Activated B cell treated with CpG ODN at 0.5 μM for 24 hours (primary cell): ENCODE results near the gene KISS1R. TPM values are rescaled to one million over a fixed set of nuclear protein-coding genes. Genes with fewer than 3 reads are reported as not detected.

ENCODE experiments used
- ATAC-seq: fragments of 200-7000 bp; cut with Tn5 transposase; one replicate; pipeline ENCODE4 v1.10.0; 2021; ENCODE audit warnings: low read depth, mild to moderate bottlenecking, moderate library complexity
- CTCF ChIA-PET: fragments of 350-600 bp; sonication (Branson Sonifier 250); formaldehyde crosslinking; loops from one replicate; lab custom pipeline; 2021; ENCODE audit warnings: antibody characterized with exemption; lab: Charles Lee
- POLR2A ChIA-PET: fragments of 350-600 bp; sonication (Branson Sonifier 250); formaldehyde crosslinking; loops from one replicate; lab custom pipeline; 2021; ENCODE audit warnings: antibody characterized with exemption; lab: Charles Lee
- DNase-seq: peaks from one replicate; pipeline ENCODE4 v3.0.0; 2022
- H3K27ac Mint-ChIP-seq: one replicate; pipeline ENCODE4 v1.8.0; 2020; ENCODE audit warnings: mixed read lengths
- H3K27me3 Mint-ChIP-seq: one replicate; pipeline ENCODE4 v1.8.0; 2021; ENCODE audit warnings: mixed read lengths
- H3K36me3 Mint-ChIP-seq: one replicate; pipeline ENCODE4 v1.8.0; 2021; ENCODE audit warnings: low read depth, mixed read lengths
- H3K4me1 Mint-ChIP-seq: one replicate; pipeline ENCODE4 v1.8.0; 2021; ENCODE audit warnings: mixed read lengths
- H3K4me3 Mint-ChIP-seq: one replicate; pipeline ENCODE4 v1.8.0; 2020; ENCODE audit warnings: mild to moderate bottlenecking, mixed read lengths
- H3K9me3 Mint-ChIP-seq: one replicate; pipeline ENCODE4 v1.8.0; 2020; ENCODE audit warnings: mixed read lengths
- CTCF ChIP-seq: fragments of 200-600 bp; IDR thresholded peaks from one replicate; pipeline ENCODE4 v1.8.0; 2022; ENCODE audit warnings: antibody characterized with exemption, mild to moderate bottlenecking
- intact Hi-C: fragments of 100-400 bp; cut with micrococcal nuclease; formaldehyde crosslinking; loops from one replicate; pipeline ENCODE4 v1.15.1; 2024
- total RNA-seq: library from RNA; stranded (reverse); gene quantifications from 2 replicates; pipeline ENCODE4 v1.2.3, GENCODE V29; 2022

Gene KISS1R
- total RNA-seq, 1 donor from 2014 or later, result 0.49 TPM

- Mint-ChIP-seq H3K4me1 (no peaks in the 10 kb centered on the region), H3K9me3 (no peaks in the 10 kb centered on the region), H3K27me3 (no peaks in the 10 kb centered on the region), H3K4me3 (no peak overlapping the region), H3K27ac (no peak overlapping the region), H3K36me3 (peaks cover 42% of the 10 kb centered on the region)
- intact Hi-C loops, result no loop called here
- ATAC-seq, result no peak
- no peak for DNase-seq
- ChIA-PET CTCF (interaction anchor here (0.5 kb wide), 1 partner anchor 23 kb away, joined by 3 read pairs; no protein-coding TSS in a partner anchor), POLR2A (interaction anchor here (0.7 to 1.5 kb wide), 3 partner anchors 13 to 187 kb away, joined by 3 to 8 read pairs (median 3); partner anchors contain the start of genes ARHGAP45, MED16 and RNU6-9)
- no peak for TF ChIP-seq CTCF
These were observed 37.3 kb upstream of the KISS1R start for GRCh38 chr19:879711-880438.

- CTCF ChIA-PET, result no interaction called here
- H3K36me3 Mint-ChIP-seq, result peaks cover 38% of the 10 kb centered on the region
These were observed 35.6 kb upstream of the KISS1R start for GRCh38 chr19:881385-882071.

GRCh38 chr19:882871-883497 lies 34.1 kb upstream of the KISS1R start:
- no peak for ATAC-seq
- H3K9me3 Mint-ChIP-seq, result no peaks in the 10 kb centered on the region
- H3K36me3 Mint-ChIP-seq, result peaks cover 46% of the 10 kb centered on the region
- no peak for TF ChIP-seq CTCF
- DNase-seq, result no peak
- no peak overlapping the region for H3K4me3 Mint-ChIP-seq
- no peaks in the 10 kb centered on the region for H3K4me1 Mint-ChIP-seq
- CTCF ChIA-PET, result no interaction called here
- H3K27ac Mint-ChIP-seq, result no peak overlapping the region
- POLR2A ChIA-PET, result no interaction called here
- intact Hi-C loops, result no loop called here
- H3K27me3 Mint-ChIP-seq, result no peaks in the 10 kb centered on the region

More at GRCh38 chr19:881385-882071, 35.6 kb upstream of the KISS1R start:
- H3K27me3 Mint-ChIP-seq, result no peaks in the 10 kb centered on the region
- TF ChIP-seq CTCF, result no peak
- no peaks in the 10 kb centered on the region for H3K4me1 Mint-ChIP-seq
- H3K4me3 Mint-ChIP-seq, result no peak overlapping the region
- no peak overlapping the region for H3K27ac Mint-ChIP-seq
- POLR2A ChIA-PET, result no interaction called here
- H3K9me3 Mint-ChIP-seq, result no peaks in the 10 kb centered on the region
- ATAC-seq, result no peak
- intact Hi-C loops, result no loop called here
- no peak for DNase-seq

- intact Hi-C loops, result no loop called here
- no peak for TF ChIP-seq CTCF
- POLR2A ChIA-PET, result no interaction called here
These were observed 33.4 kb upstream of the KISS1R start for GRCh38 chr19:883661-884211.

More at GRCh38 chr19:883661-884211, 33.4 kb upstream of the KISS1R start:
- Mint-ChIP-seq H3K27me3 (no peaks in the 10 kb centered on the region), H3K36me3 (peaks cover 47% of the 10 kb centered on the region), H3K4me1 (no peaks in the 10 kb centered on the region), H3K27ac (no peak overlapping the region), H3K4me3 (no peak overlapping the region), H3K9me3 (no peaks in the 10 kb centered on the region)
- ATAC-seq, result no peak
- CTCF ChIA-PET, result no interaction called here
- no peak for DNase-seq
